Measurements from ENCODE around the gene ANXA7. TPM values are rescaled to one million over a fixed set of nuclear protein-coding genes. Genes with fewer than 3 reads are reported as not detected.

ANXA7 gene
- 10 to 100 TPM; 78.6 to 83.0 TPM for total RNA-seq

GRCh38 chr10:73413528-73414229 lies at the start of gene ANXA7:
TSS of gene ANXA7 (minus strand) at chr10:73414058. CDS start at chr10:73400856, 13,202 bp downstream.
- peak; percentile 95 for DNase-seq
- CTCF ChIA-PET = interaction anchor here (1.2 to 1.6 kb wide), 2 partner anchors 11 to 19 kb away, joined by 4 read pairs; partner anchors contain the start of gene MSS51
- Mint-ChIP-seq H3K9me3 (no peaks in the 10 kb centered on the region), H3K4me3 (peak within 1 kb of the TSS; percentile 90), H3K36me3 (ENCODE audit: low read depth) (peaks cover 20% of the 10 kb centered on the region), H3K4me1 (peaks cover 45% of the 10 kb centered on the region), H3K27me3 (no peaks in the 10 kb centered on the region), H3K27ac (peak within 1 kb of the TSS; percentile 90)
- POLR2A ChIA-PET = interaction anchor here (0.7 to 2.0 kb wide), 2 partner anchors 167 to 1166 kb away, joined by 3 to 5 read pairs; partner anchors contain the start of gene DNAJC9

- no peak for DNase-seq
- no peaks in the 10 kb centered on the region for H3K9me3 Mint-ChIP-seq
- peaks cover 28% of the 10 kb centered on the region for H3K36me3 Mint-ChIP-seq (ENCODE audit: low read depth)
- ChIA-PET POLR2A (no interaction called here), CTCF (no interaction called here)
- no peaks in the 10 kb centered on the region for H3K27me3 Mint-ChIP-seq
- H3K4me3 Mint-ChIP-seq = no peak overlapping the region
- H3K4me1 Mint-ChIP-seq = peaks cover 2% of the 10 kb centered on the region
- H3K27ac Mint-ChIP-seq = no peak overlapping the region
Measured at GRCh38 chr10:73460897-73461296, 47.0 kb upstream of the ANXA7 start.

- H3K36me3 Mint-ChIP-seq (ENCODE audit: low read depth) = peaks cover 24% of the 10 kb centered on the region
Measured at GRCh38 chr10:73459683-73460314, 45.9 kb upstream of the ANXA7 start.

GRCh38 chr10:73456187-73456890 lies 42.5 kb upstream of the ANXA7 start:
- ChIA-PET POLR2A (no interaction called here), CTCF (interaction anchor here (1.2 kb wide), 1 partner anchor 98 kb away, joined by 3 read pairs; the partner anchor contains the start of gene CFAP70)
- no peaks in the 10 kb centered on the region for H3K27me3 Mint-ChIP-seq
- H3K36me3 Mint-ChIP-seq (ENCODE audit: low read depth) = peaks cover 15% of the 10 kb centered on the region
- peaks cover 2% of the 10 kb centered on the region for H3K4me1 Mint-ChIP-seq
- H3K4me3 Mint-ChIP-seq = no peak overlapping the region
- H3K9me3 Mint-ChIP-seq = no peaks in the 10 kb centered on the region
- no peak overlapping the region for H3K27ac Mint-ChIP-seq
- DNase-seq = no peak

More at GRCh38 chr10:73459683-73460314, 45.9 kb upstream of the ANXA7 start:
- Mint-ChIP-seq H3K9me3 (no peaks in the 10 kb centered on the region), H3K27me3 (no peaks in the 10 kb centered on the region), H3K4me3 (no peak overlapping the region), H3K27ac (no peak overlapping the region), H3K4me1 (peaks cover 2% of the 10 kb centered on the region)
- ChIA-PET POLR2A (no interaction called here), CTCF (no interaction called here)
- DNase-seq = no peak

- peaks cover 23% of the 10 kb centered on the region for H3K36me3 Mint-ChIP-seq (ENCODE audit: low read depth)
- DNase-seq = no peak
- H3K4me1 Mint-ChIP-seq = no peaks in the 10 kb centered on the region
- no peaks in the 10 kb centered on the region for H3K9me3 Mint-ChIP-seq
- CTCF ChIA-PET = no interaction called here
- no peak overlapping the region for H3K4me3 Mint-ChIP-seq
- no peaks in the 10 kb centered on the region for H3K27me3 Mint-ChIP-seq
- H3K27ac Mint-ChIP-seq = no peak overlapping the region
- POLR2A ChIA-PET = no interaction called here
Measured at GRCh38 chr10:73449113-73449512, 35.3 kb upstream of the ANXA7 start.

GRCh38 chr10:73448384-73448783 lies 34.5 kb upstream of the ANXA7 start:
- Mint-ChIP-seq H3K9me3 (no peaks in the 10 kb centered on the region), H3K4me3 (no peak overlapping the region), H3K36me3 (ENCODE audit: low read depth) (peaks cover 21% of the 10 kb centered on the region), H3K27me3 (no peaks in the 10 kb centered on the region), H3K4me1 (no peaks in the 10 kb centered on the region), H3K27ac (no peak overlapping the region)
- ChIA-PET CTCF (interaction anchor here (0.6 kb wide), 1 partner anchor 25 kb away, joined by 4 read pairs; no protein-coding TSS in a partner anchor), POLR2A (no interaction called here)
- DNase-seq = no peak

- H3K27me3 Mint-ChIP-seq = no peaks in the 10 kb centered on the region
- DNase-seq = no peak
- POLR2A ChIA-PET = no interaction called here
- H3K4me3 Mint-ChIP-seq = no peak overlapping the region
- H3K9me3 Mint-ChIP-seq = no peaks in the 10 kb centered on the region
- H3K27ac Mint-ChIP-seq = no peak overlapping the region
- H3K36me3 Mint-ChIP-seq (ENCODE audit: low read depth) = peaks cover 21% of the 10 kb centered on the region
- H3K4me1 Mint-ChIP-seq = no peaks in the 10 kb centered on the region
- CTCF ChIA-PET = interaction anchor here (1.2 kb wide), 1 partner anchor 34 kb away, joined by 4 read pairs; no protein-coding TSS in a partner anchor
Measured at GRCh38 chr10:73446926-73447325, 33.1 kb upstream of the ANXA7 start.

- Mint-ChIP-seq H3K9me3 (no peaks in the 10 kb centered on the region), H3K27ac (no peak overlapping the region), H3K27me3 (no peaks in the 10 kb centered on the region), H3K4me1 (no peaks in the 10 kb centered on the region), H3K4me3 (no peak overlapping the region), H3K36me3 (ENCODE audit: low read depth) (peaks cover 24% of the 10 kb centered on the region)
- CTCF ChIA-PET = no interaction called here
- POLR2A ChIA-PET = no interaction called here
- DNase-seq = no peak
Measured at GRCh38 chr10:73444457-73444856, 30.6 kb upstream of the ANXA7 start.

- Mint-ChIP-seq H3K36me3 (ENCODE audit: low read depth) (peaks cover 25% of the 10 kb centered on the region), H3K4me3 (no peak overlapping the region), H3K4me1 (no peaks in the 10 kb centered on the region), H3K27ac (no peak overlapping the region), H3K9me3 (no peaks in the 10 kb centered on the region), H3K27me3 (no peaks in the 10 kb centered on the region)
- ChIA-PET POLR2A (no interaction called here), CTCF (interaction anchor here (1.4 kb wide), 1 partner anchor 206 kb away, joined by 3 read pairs; no protein-coding TSS in a partner anchor)
- DNase-seq = no peak
Measured at GRCh38 chr10:73439605-73440312, 25.9 kb upstream of the ANXA7 start.

GRCh38 chr10:73439055-73439454 lies 25.2 kb upstream of the ANXA7 start:
- H3K4me3 Mint-ChIP-seq = no peak overlapping the region
- CTCF ChIA-PET = interaction anchor here (1.4 kb wide), 1 partner anchor 206 kb away, joined by 3 read pairs; no protein-coding TSS in a partner anchor
- DNase-seq = no peak
- H3K27ac Mint-ChIP-seq = no peak overlapping the region
- no peaks in the 10 kb centered on the region for H3K4me1 Mint-ChIP-seq
- POLR2A ChIA-PET = no interaction called here
- H3K9me3 Mint-ChIP-seq = no peaks in the 10 kb centered on the region
- peaks cover 20% of the 10 kb centered on the region for H3K36me3 Mint-ChIP-seq (ENCODE audit: low read depth)
- no peaks in the 10 kb centered on the region for H3K27me3 Mint-ChIP-seq

GRCh38 chr10:73433538-73433867 lies 19.6 kb upstream of the ANXA7 start, which contains the start of gene MSS51:
TSS of gene MSS51 (minus strand) at chr10:73433561. CDS start at chr10:73428284, 5,277 bp downstream.
- no peak for DNase-seq
- Mint-ChIP-seq H3K27ac (no peak within 1 kb of the TSS), H3K4me3 (no peak within 1 kb of the TSS), H3K27me3 (no peaks in the 10 kb centered on the region), H3K9me3 (no peaks in the 10 kb centered on the region), H3K4me1 (peaks cover 13% of the 10 kb centered on the region), H3K36me3 (ENCODE audit: low read depth) (peaks cover 35% of the 10 kb centered on the region)
- CTCF ChIA-PET = interaction anchor here (1.4 kb wide), 2 partner anchors 13 to 21 kb away, joined by 3 to 4 read pairs; no protein-coding TSS in a partner anchor
- POLR2A ChIA-PET = no interaction called here

- Mint-ChIP-seq H3K27me3 (no peaks in the 10 kb centered on the region), H3K9me3 (no peaks in the 10 kb centered on the region), H3K4me1 (peaks cover 13% of the 10 kb centered on the region), H3K27ac (no peak overlapping the region), H3K36me3 (ENCODE audit: low read depth) (peaks cover 33% of the 10 kb centered on the region), H3K4me3 (no peak overlapping the region)
- DNase-seq = no peak
- CTCF ChIA-PET = interaction anchor here (1.0 to 1.4 kb wide), 3 partner anchors 9 to 20 kb away, joined by 3 to 4 read pairs (median 3); no protein-coding TSS in a partner anchor
- POLR2A ChIA-PET = no interaction called here
Measured at GRCh38 chr10:73432646-73433537, 19.0 kb upstream of the ANXA7 start.
